ENCODE results near the gene DOCK3.

- TF ChIP-seq CTCF (conservative IDR thresholded peaks at IDR 0.05; ENCODE audit: low read depth, low read length) = no peak
- no peak for TF ChIP-seq EZH2 (IDR thresholded peaks at IDR 0.05; ENCODE audit: low read length, unreplicated experiment)
Measured at GRCh38 chr3:50625231-50626182, 49.2 kb upstream of the DOCK3 start.

Measured in PC-3 (cell line).